ENCODE data around the gene PPP4R4. TPM values are rescaled to one million over a fixed set of nuclear protein-coding genes. Genes with fewer than 3 reads are reported as not detected.

Gene PPP4R4
- total and polyA plus RNA-seq, 8 donors, result 0.19 to 1.3 (median 0.66) TPM

- DNase-seq (peak in 1 of 6 donors; percentile 35), FAIRE-seq (no peak), ATAC-seq (no peak)
- H3K9me3 ChIP-seq, result no peaks in the 10 kb centered on the region
- H3K27ac ChIP-seq, result no peak overlapping the region
- intact Hi-C loops (cut with DNase I), result no loop called here
- no peak for TF ChIP-seq CTCF (IDR thresholded peaks at IDR 0.05)
- no peaks in the 10 kb centered on the region for H3K27me3 ChIP-seq
- no peak overlapping the region for H3K4me3 ChIP-seq
- no peaks in the 10 kb centered on the region for H3K36me3 ChIP-seq
- no peaks in the 10 kb centered on the region for H3K4me1 ChIP-seq
- 70 to 79% methylated on average over 8 of the region's 8 CpGs for WGBS, 2 donors
Measured at GRCh38 chr14:94313991-94314655, 140.0 kb downstream of the PPP4R4 start.

- intact Hi-C loops (cut with DNase I), result no loop called here
- no peak for TF ChIP-seq CTCF (IDR thresholded peaks at IDR 0.05)
- ATAC-seq (no peak), DNase-seq (no peak), FAIRE-seq (no peak)
- no peak overlapping the region for H3K4me3 ChIP-seq
- H3K9me3 ChIP-seq, result no peaks in the 10 kb centered on the region
- H3K27me3 ChIP-seq, result no peaks in the 10 kb centered on the region
- no peaks in the 10 kb centered on the region for H3K4me1 ChIP-seq
- 68 to 80% methylated on average over 2 of the region's 2 CpGs for WGBS, 2 donors
- no peak overlapping the region for H3K27ac ChIP-seq
- no peaks in the 10 kb centered on the region for H3K36me3 ChIP-seq
Measured at GRCh38 chr14:94314890-94315289, 140.8 kb downstream of the PPP4R4 start.

- Histone ChIP-seq H3K27ac (no peak overlapping the region), H3K36me3 (no peaks in the 10 kb centered on the region), H3K27me3 (no peaks in the 10 kb centered on the region), H3K4me1 (no peaks in the 10 kb centered on the region), H3K9me3 (no peaks in the 10 kb centered on the region), H3K4me3 (no peak overlapping the region)
- ATAC-seq (no peak), FAIRE-seq (no peak), DNase-seq (no peak)
- TF ChIP-seq CTCF (IDR thresholded peaks at IDR 0.05), result no peak
- 76 to 86% methylated on average over 1 of the region's 1 CpG for WGBS, 2 donors
- intact Hi-C loops (cut with DNase I), result no loop called here
Measured at GRCh38 chr14:94316692-94317091, 142.6 kb downstream of the PPP4R4 start.

- Histone ChIP-seq H3K4me1 (no peaks in the 10 kb centered on the region), H3K4me3 (no peak overlapping the region), H3K36me3 (no peaks in the 10 kb centered on the region), H3K27ac (no peak overlapping the region), H3K9me3 (no peaks in the 10 kb centered on the region), H3K27me3 (no peaks in the 10 kb centered on the region)
- DNase-seq (no peak), FAIRE-seq (no peak), ATAC-seq (peak in 3 of 4 donors; percentile 69 to 74 (median 72))
- intact Hi-C loops (cut with DNase I), result no loop called here
- 39 to 48% methylated on average over 4 of the region's 4 CpGs for WGBS, 2 donors
- TF ChIP-seq CTCF (IDR thresholded peaks at IDR 0.05), result no peak
Measured at GRCh38 chr14:94317259-94317658, 143.1 kb downstream of the PPP4R4 start.

GRCh38 chr14:94320243-94320642 is 146.1 kb downstream of the PPP4R4 start:
- intact Hi-C loops (cut with DNase I), result no loop called here
- Histone ChIP-seq H3K9me3 (no peaks in the 10 kb centered on the region), H3K36me3 (no peaks in the 10 kb centered on the region), H3K27ac (peak overlapping the region in 2 of 4 donors; percentile 56 to 66), H3K27me3 (no peaks in the 10 kb centered on the region), H3K4me1 (no peaks in the 10 kb centered on the region), H3K4me3 (no peak overlapping the region)
- ATAC-seq, result peak; percentile 56 to 79 (median 70)
- FAIRE-seq, result no peak
- WGBS, 2 donors, result 24 to 32% methylated on average over 5 of the region's 5 CpGs
- DNase-seq, result no peak
- no peak for TF ChIP-seq CTCF (IDR thresholded peaks at IDR 0.05)

Measured in pancreas (tissue), 10 donors.